SU-DHL-6 (cell line): ENCODE results near the gene SCN4A.

ENCODE experiments used
- CTCF ChIP-seq: fragments of 200-600 bp; sonication (generic); IDR thresholded peaks from one replicate; pipeline ENCODE4 v1.5.1; 2017; ENCODE audit warnings: antibody characterized with exemption, mild to moderate bottlenecking, low read length, moderate library complexity; ENCODE audit not compliant: insufficient read depth, poor library complexity, severe bottlenecking
- EZH2phosphoT487 ChIP-seq: fragments of 200-600 bp; sonication (generic), shearing (Covaris generic); conservative IDR thresholded peaks from 2 replicates; pipeline ENCODE4 v1.6.1; 2018; ENCODE audit warnings: mild to moderate bottlenecking, antibody characterized with exemption, low read length, moderate library complexity, mixed read lengths

GRCh38 chr17:63955791-63956190, 16.9 kb downstream of the SCN4A start:
- TF ChIP-seq CTCF (no peak), EZH2phosphoT487 (no peak)
